Activated CD4-positive, alpha-beta T cell treated with anti-CD3 and anti-CD28 coated beads, Interleukin-2, amount 10 ng/mL, durations not matched to agents 7 days and 5 days (primary cell): ENCODE measurements around the gene MARS1. TPM values are rescaled to one million over a fixed set of nuclear protein-coding genes. Genes with fewer than 3 reads are reported as not detected.

Source experiments
- CTCF ChIA-PET: fragments of 350-600 bp; sonication (Branson Sonifier 250); formaldehyde crosslinking; loops from one replicate; lab custom pipeline; 2021; ENCODE audit warnings: antibody characterized with exemption; lab: Charles Lee
- POLR2A ChIA-PET: fragments of 350-600 bp; sonication (Branson Sonifier 250); formaldehyde crosslinking; loops from one replicate; lab custom pipeline; 2021; ENCODE audit warnings: antibody characterized with exemption; lab: Charles Lee
- DNase-seq: peaks from one replicate; pipeline ENCODE4 v3.0.0-alpha.2; 2020
- H3K27ac Mint-ChIP-seq: one replicate; pipeline ENCODE4 v1.8.0; 2021; ENCODE audit warnings: mild to moderate bottlenecking, moderate library complexity, mixed read lengths
- H3K27me3 Mint-ChIP-seq: one replicate; pipeline ENCODE4 v1.8.0; 2021; ENCODE audit warnings: mixed read lengths
- H3K36me3 Mint-ChIP-seq: one replicate; pipeline ENCODE4 v1.8.0; 2021; ENCODE audit warnings: low read depth, mixed read lengths
- H3K4me1 Mint-ChIP-seq: one replicate; pipeline ENCODE4 v1.8.0; 2021; ENCODE audit warnings: mixed read lengths
- H3K4me3 Mint-ChIP-seq: one replicate; pipeline ENCODE4 v1.8.0; 2021; ENCODE audit warnings: mild to moderate bottlenecking, moderate library complexity, mixed read lengths
- H3K9me3 Mint-ChIP-seq: one replicate; pipeline ENCODE4 v1.8.0; 2021; ENCODE audit warnings: mixed read lengths
- total RNA-seq, 2 experiments: library from RNA; stranded (reverse); gene quantifications; one replicate each; pipeline ENCODE4 v1.2.3, GENCODE V29; 2021

Gene MARS1
- total RNA-seq, 2 experiments from 2014 or later: 214 to 247 TPM

DNA sequence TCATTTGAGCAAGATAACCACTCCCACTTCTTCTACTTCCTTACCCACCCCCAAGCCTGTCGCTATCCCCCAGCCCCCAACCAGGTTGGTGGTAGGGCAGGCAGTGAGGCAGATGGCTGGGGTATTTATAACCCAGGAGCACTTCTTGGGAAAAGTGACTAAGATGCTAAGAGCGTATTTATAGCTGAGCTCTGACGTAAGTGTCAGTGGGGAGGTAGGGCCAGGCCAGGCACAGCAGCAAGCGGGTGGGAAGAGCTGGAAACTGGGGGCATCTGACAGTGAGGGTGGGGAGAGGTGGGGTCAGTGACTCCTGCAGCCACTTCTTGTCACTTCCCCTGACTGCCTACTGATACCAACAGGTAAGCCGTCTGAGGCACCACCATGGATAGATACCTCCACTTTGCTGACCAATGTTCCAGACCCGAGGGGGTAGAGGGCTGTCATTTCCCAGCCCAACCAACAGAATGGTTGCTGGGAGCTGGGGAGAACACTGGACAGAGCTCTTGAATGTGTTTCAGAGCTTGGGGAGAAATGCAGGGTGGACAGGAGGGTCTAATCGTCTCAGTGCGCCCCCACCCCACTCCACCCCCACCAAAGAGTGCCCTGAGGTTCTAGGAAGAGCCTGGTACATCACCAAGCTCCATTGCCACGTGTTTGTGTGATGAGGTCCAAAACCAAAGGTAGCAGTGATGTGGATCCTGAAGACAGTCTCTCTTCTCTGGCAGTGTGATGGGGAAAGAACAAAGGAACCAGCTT, 35.5 kb upstream of the MARS1 start:
- POLR2A ChIA-PET: no interaction called here
- no peak for DNase-seq
- CTCF ChIA-PET: interaction anchor here (0.6 to 5.0 kb wide), 31 partner anchors 9 to 328 kb away, joined by 3 to 31 read pairs (median 4); partner anchors contain the start of genes ARHGAP9, INHBC and SHMT2
- peaks cover 11% of the 10 kb centered on the region for H3K4me1 Mint-ChIP-seq
- no peak overlapping the region for H3K4me3 Mint-ChIP-seq
- H3K27me3 Mint-ChIP-seq: no peaks in the 10 kb centered on the region
- no peaks in the 10 kb centered on the region for H3K9me3 Mint-ChIP-seq
- no peak overlapping the region for H3K27ac Mint-ChIP-seq
- H3K36me3 Mint-ChIP-seq: no peaks in the 10 kb centered on the region

DNA sequence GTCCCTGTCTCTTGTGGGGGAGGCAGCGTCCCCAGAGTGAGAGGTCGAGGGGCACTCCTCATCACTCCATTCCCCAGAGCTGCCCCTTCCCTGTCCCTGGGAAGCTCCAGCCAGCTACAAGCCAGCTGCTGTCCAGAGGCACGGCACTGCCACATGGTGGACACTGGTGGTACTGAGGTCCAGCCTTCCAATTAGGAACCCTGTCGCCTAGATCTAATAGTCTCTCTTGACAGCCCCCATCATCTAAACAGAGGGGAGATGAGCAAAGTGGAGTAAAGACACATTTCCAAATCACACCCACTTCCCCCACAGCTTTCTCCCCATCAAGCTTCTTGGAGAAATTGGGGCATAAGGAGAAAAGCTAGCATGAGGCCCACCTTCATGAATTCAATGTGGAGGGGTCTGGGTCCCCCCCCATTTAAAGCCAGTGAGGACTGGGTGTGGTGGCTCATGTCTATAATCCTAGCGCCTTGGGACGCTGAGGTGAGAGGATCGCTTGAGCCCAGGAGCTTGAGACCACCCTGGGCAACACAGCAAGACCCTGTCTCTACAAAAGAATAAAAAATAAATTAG, 34.8 kb upstream of the MARS1 start:
- H3K36me3 Mint-ChIP-seq: no peaks in the 10 kb centered on the region
- no peak overlapping the region for H3K4me3 Mint-ChIP-seq
- ChIA-PET CTCF (interaction anchor here (0.6 to 5.0 kb wide), 30 partner anchors 9 to 290 kb away, joined by 3 to 31 read pairs (median 4); partner anchors contain the start of genes ARHGAP9, INHBC and SHMT2), POLR2A (no interaction called here)
- peaks cover 11% of the 10 kb centered on the region for H3K4me1 Mint-ChIP-seq
- DNase-seq: peak; percentile 59
- H3K27ac Mint-ChIP-seq: no peak overlapping the region
- no peaks in the 10 kb centered on the region for H3K9me3 Mint-ChIP-seq
- H3K27me3 Mint-ChIP-seq: no peaks in the 10 kb centered on the region

DNA sequence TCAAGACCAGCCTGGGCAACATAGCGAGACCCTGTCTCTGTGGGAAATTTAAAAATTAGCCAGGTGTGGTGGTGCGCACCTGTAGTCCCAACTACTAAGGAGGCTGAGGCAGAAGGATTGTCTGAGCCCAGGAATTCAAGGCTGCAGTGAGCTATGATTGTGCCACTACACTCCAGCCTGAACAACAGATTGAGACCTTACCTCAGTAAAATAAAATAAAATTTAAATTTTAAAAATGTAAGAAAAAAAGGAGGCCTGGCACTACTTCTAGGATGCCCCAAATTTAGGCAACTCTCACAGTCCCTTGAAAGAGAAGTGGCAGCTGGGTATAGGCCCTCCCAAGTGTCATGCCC, 33.7 kb upstream of the MARS1 start:
- ChIA-PET POLR2A (no interaction called here), CTCF (interaction anchor here (1.1 to 5.0 kb wide), 9 partner anchors 8 to 224 kb away, joined by 3 to 31 read pairs (median 12); partner anchors contain the start of genes INHBC and SHMT2)
- H3K9me3 Mint-ChIP-seq: no peaks in the 10 kb centered on the region
- no peaks in the 10 kb centered on the region for H3K36me3 Mint-ChIP-seq
- no peaks in the 10 kb centered on the region for H3K27me3 Mint-ChIP-seq
- H3K27ac Mint-ChIP-seq: no peak overlapping the region
- no peak overlapping the region for H3K4me3 Mint-ChIP-seq
- DNase-seq: no peak
- peaks cover 21% of the 10 kb centered on the region for H3K4me1 Mint-ChIP-seq

DNA sequence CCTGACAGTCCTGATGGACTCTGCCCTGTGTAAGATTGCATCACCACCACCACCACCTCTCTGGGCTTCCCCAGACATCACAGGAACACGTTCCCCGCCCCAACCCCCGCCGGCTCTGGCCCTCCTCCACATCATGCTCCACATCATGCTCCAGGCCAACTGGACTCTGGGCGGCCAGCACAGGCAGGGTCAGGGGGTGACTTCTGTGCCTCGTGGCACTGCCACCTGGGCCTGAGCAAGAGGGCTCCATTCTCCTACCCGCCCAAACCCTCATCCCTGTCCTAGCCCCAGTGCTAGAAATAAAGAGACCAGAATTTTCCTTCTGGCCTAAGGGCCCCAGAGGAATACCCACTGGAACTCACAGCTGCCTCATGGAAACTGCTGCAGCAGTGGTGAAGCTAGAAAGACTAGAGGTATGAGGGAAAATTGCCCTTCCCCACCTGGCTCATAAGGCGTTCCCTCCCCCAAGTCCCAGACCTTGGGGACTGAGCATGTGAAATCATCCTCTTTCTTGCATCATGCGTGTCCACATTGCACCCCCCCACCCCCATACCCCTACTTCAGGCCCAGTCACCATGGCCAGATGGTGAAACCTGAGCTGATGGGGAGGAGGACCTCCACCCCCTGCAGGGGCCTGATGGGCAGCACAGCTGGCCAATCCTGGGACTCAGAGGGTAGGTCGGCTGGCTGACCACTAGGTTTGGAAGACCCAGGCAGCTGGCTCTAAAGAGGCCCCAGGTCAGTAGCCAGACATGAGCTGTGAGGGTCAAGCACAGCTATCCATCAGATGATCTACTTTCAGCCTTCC, 33.1 kb upstream of the MARS1 start, which contains the start of gene INHBE:
INHBE (plus strand) TSS at position 742 of the 808 bp plus-strand sequence. CDS start 230 bp downstream, outside the sequence.
- H3K27ac Mint-ChIP-seq: peak within 1 kb of the TSS; percentile 14
- H3K4me1 Mint-ChIP-seq: peaks cover 26% of the 10 kb centered on the region
- H3K36me3 Mint-ChIP-seq: no peaks in the 10 kb centered on the region
- H3K4me3 Mint-ChIP-seq: peak within 1 kb of the TSS; percentile 35
- ChIA-PET POLR2A (interaction anchor here (0.6 kb wide), 1 partner anchor 140 kb away, joined by 11 read pairs; no protein-coding TSS in a partner anchor), CTCF (interaction anchor here (0.8 to 5.0 kb wide), 11 partner anchors 8 to 225 kb away, joined by 3 to 31 read pairs (median 10); partner anchors contain the start of genes INHBC and SHMT2)
- DNase-seq: no peak
- H3K27me3 Mint-ChIP-seq: peaks cover 1% of the 10 kb centered on the region
- H3K9me3 Mint-ChIP-seq: no peaks in the 10 kb centered on the region

DNA sequence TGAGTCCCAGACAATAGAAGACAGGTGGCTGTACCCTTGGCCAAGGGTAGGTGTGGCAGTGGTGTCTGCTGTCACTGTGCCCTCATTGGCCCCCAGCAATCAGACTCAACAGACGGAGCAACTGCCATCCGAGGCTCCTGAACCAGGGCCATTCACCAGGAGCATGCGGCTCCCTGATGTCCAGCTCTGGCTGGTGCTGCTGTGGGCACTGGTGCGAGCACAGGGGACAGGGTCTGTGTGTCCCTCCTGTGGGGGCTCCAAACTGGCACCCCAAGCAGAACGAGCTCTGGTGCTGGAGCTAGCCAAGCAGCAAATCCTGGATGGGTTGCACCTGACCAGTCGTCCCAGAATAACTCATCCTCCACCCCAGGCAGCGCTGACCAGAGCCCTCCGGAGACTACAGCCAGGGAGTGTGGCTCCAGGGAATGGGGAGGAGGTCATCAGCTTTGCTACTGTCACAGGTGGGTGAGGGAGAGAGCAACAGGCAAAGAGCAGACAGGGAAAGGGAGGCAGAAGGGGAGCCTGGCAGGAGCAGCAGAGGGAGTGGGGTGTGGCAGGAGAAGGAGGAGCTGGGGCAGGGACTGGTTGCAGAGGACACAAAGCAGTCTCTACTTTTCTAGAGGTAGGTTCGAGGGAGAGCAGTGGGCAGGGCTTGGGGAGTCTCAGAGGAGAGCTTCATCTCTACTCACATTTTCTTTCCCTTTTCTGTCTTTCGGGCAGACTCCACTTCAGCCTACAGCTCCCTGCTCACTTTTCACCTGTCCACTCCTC, 32.3 kb upstream of the MARS1 start:
- ChIA-PET POLR2A (interaction anchor here (0.6 kb wide), 1 partner anchor 140 kb away, joined by 11 read pairs; no protein-coding TSS in a partner anchor), CTCF (interaction anchor here (0.5 to 5.0 kb wide), 14 partner anchors 12 to 226 kb away, joined by 3 to 31 read pairs (median 4); partner anchors contain the start of genes B4GALNT1 and SHMT2)
- peak overlapping the region; percentile 14 for H3K27ac Mint-ChIP-seq
- H3K4me1 Mint-ChIP-seq: peaks cover 31% of the 10 kb centered on the region
- H3K36me3 Mint-ChIP-seq: no peaks in the 10 kb centered on the region
- peaks cover 6% of the 10 kb centered on the region for H3K27me3 Mint-ChIP-seq
- peak overlapping the region; percentile 35 for H3K4me3 Mint-ChIP-seq
- no peaks in the 10 kb centered on the region for H3K9me3 Mint-ChIP-seq
- DNase-seq: no peak

DNA sequence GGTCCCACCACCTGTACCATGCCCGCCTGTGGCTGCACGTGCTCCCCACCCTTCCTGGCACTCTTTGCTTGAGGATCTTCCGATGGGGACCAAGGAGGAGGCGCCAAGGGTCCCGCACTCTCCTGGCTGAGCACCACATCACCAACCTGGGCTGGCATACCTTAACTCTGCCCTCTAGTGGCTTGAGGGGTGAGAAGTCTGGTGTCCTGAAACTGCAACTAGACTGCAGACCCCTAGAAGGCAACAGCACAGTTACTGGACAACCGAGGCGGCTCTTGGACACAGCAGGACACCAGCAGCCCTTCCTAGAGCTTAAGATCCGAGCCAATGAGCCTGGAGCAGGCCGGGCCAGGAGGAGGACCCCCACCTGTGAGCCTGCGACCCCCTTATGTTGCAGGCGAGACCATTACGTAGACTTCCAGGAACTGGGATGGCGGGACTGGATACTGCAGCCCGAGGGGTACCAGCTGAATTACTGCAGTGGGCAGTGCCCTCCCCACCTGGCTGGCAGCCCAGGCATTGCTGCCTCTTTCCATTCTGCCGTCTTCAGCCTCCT, 31.6 kb upstream of the MARS1 start:
- CTCF ChIA-PET: interaction anchor here (0.6 to 5.0 kb wide), 11 partner anchors 12 to 214 kb away, joined by 3 to 31 read pairs (median 5); partner anchors contain the start of gene B4GALNT1

DNA sequence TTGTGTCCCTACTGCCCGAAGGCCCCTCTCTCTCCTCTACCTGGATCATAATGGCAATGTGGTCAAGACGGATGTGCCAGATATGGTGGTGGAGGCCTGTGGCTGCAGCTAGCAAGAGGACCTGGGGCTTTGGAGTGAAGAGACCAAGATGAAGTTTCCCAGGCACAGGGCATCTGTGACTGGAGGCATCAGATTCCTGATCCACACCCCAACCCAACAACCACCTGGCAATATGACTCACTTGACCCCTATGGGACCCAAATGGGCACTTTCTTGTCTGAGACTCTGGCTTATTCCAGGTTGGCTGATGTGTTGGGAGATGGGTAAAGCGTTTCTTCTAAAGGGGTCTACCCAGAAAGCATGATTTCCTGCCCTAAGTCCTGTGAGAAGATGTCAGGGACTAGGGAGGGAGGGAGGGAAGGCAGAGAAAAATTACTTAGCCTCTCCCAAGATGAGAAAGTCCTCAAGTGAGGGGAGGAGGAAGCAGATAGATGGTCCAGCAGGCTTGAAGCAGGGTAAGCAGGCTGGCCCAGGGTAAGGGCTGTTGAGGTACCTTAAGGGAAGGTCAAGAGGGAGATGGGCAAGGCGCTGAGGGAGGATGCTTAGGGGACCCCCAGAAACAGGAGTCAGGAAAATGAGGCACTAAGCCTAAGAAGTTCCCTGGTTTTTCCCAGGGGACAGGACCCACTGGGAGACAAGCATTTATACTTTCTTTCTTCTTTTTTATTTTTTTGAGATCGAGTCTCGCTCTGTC, 31.0 kb upstream of the MARS1 start:
- no peaks in the 10 kb centered on the region for H3K9me3 Mint-ChIP-seq
- H3K4me1 Mint-ChIP-seq: peaks cover 39% of the 10 kb centered on the region
- H3K27ac Mint-ChIP-seq: peak overlapping the region; percentile 46
- H3K27me3 Mint-ChIP-seq: peaks cover 15% of the 10 kb centered on the region
- no peak for DNase-seq
- ChIA-PET CTCF (interaction anchor here (1.5 to 5.0 kb wide), 6 partner anchors 10 to 218 kb away, joined by 6 to 31 read pairs (median 12); no protein-coding TSS in a partner anchor), POLR2A (no interaction called here)
- H3K4me3 Mint-ChIP-seq: no peak overlapping the region
- H3K36me3 Mint-ChIP-seq: no peaks in the 10 kb centered on the region

More for the DNA sequence above, 31.6 kb upstream of the MARS1 start:
- POLR2A ChIA-PET: no interaction called here
- peak overlapping the region; percentile 14 for H3K27ac Mint-ChIP-seq
- peak overlapping the region; percentile 35 for H3K4me3 Mint-ChIP-seq
- DNase-seq: peak; percentile 70
- H3K36me3 Mint-ChIP-seq: no peaks in the 10 kb centered on the region
- no peaks in the 10 kb centered on the region for H3K9me3 Mint-ChIP-seq
- peaks cover 10% of the 10 kb centered on the region for H3K27me3 Mint-ChIP-seq
- peaks cover 34% of the 10 kb centered on the region for H3K4me1 Mint-ChIP-seq

DNA sequence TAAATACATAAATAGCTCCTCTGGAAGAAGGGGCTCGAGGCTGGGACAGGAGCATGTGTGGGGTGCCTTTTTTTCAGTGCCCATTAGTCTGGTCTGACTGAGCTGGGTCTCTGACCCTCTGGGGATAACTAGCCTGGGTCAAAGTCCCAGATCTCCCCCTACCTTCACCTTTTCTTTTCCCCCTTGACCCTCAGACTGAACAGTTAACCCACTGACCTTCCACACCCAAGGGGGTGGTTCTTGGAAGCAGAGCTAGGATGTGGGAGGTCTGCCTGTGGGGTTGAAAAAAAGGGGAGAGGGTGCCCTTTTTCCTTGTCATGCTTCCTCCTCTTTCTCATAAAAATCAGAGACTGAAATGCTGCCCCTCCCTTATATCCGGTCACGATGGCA, 29.2 kb upstream of the MARS1 start:
- H3K4me1 Mint-ChIP-seq: peaks cover 52% of the 10 kb centered on the region
- DNase-seq: no peak
- ChIA-PET CTCF (interaction anchor here (0.5 to 2.9 kb wide), 59 partner anchors 8 to 1129 kb away, joined by 3 to 28 read pairs (median 4); partner anchors contain the start of genes ARHGAP9, B4GALNT1, INHBC and OS9), POLR2A (no interaction called here)
- H3K36me3 Mint-ChIP-seq: no peaks in the 10 kb centered on the region
- H3K27ac Mint-ChIP-seq: peak overlapping the region; percentile 95
- H3K27me3 Mint-ChIP-seq: peaks cover 19% of the 10 kb centered on the region
- H3K9me3 Mint-ChIP-seq: no peaks in the 10 kb centered on the region
- peak overlapping the region; percentile 89 for H3K4me3 Mint-ChIP-seq

DNA sequence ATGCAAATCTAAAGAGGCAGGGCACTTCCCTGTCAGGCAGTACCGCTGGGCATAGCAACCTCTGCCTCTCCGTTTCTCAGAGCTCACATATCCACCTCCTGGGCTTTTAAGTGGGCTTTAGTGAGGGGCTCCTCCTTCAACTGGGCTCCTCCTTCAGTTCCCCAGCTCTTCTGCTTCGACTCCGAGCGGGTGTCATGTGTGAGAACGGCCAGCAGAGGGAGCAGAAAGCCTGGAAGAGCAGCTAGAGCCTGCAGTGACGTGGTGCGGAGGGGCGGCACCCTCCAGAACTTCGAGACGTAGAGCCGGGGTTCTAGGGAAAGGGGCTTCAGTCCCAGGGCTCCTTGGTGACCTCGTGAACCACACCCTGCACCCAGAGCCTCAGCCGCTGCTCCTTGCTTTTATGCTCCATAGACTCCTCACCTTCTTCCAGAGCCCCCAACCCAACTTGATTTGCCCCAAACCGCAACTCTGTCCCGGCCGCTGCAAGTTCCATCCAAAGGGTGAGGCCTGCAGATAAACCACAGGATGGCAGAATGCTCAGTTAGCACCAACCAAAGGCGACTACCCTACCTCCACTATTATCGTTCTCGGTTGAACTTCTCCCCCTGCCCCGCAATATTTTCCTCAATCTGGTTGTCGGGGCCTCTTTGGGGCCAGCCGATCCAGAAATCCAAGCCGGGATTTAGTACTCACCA, 28.7 kb upstream of the MARS1 start:
- peak; percentile 95 for DNase-seq
- no peaks in the 10 kb centered on the region for H3K9me3 Mint-ChIP-seq
- peak overlapping the region; percentile 89 for H3K4me3 Mint-ChIP-seq
- ChIA-PET POLR2A (no interaction called here), CTCF (interaction anchor here (0.5 to 2.9 kb wide), 59 partner anchors 9 to 440 kb away, joined by 3 to 28 read pairs (median 4); partner anchors contain the start of genes ARHGAP9, B4GALNT1, INHBC and MBD6)
- peaks cover 56% of the 10 kb centered on the region for H3K4me1 Mint-ChIP-seq
- peaks cover 19% of the 10 kb centered on the region for H3K27me3 Mint-ChIP-seq
- peak overlapping the region; percentile 95 for H3K27ac Mint-ChIP-seq
- H3K36me3 Mint-ChIP-seq: no peaks in the 10 kb centered on the region

DNA sequence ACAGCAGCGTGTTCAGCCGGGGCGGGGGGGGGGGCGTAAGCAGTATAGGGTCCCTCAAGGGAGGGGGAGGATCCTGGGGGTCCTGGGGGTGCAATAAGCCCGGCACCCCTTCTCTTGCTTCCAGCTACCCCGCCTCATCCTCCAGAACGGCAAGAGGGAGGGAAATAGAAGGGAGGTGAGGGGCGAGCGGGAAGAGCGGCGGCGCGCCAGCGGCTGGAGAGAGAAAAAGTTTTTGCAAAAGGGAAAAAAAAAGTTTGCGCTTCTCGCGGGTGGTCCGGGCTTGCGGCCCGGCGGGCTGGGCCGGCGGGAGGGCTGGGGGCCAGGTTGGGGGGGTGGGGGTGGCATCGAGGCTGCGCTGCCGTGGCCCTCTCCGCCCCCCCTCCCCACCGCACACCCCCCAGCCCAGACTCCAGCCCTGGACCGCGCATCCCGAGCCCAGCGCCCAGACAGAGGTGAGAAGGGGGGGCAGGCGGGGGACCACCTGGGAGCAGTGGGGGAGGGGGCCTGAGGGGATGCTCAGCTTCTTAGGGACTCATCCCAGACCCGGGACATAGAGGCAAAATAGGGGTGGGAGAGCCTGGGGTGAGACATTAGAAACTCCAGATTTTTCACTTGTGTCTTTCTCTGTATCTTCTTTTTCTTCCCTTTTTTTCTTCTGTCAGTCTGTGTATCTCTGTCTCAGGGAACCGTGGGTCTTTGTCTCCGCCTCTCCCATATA, 28.0 kb upstream of the MARS1 start, which contains the start of gene GLI1:
GLI1 (plus strand) TSS at position 36 of the 718 bp plus-strand sequence. CDS start 3,907 bp downstream, outside the sequence.
- CTCF ChIA-PET: interaction anchor here (0.5 to 2.9 kb wide), 35 partner anchors 10 to 246 kb away, joined by 3 to 28 read pairs (median 4); partner anchors contain the start of genes ARHGAP9 and INHBC
- DNase-seq: no peak
- Mint-ChIP-seq H3K27me3 (peaks cover 19% of the 10 kb centered on the region), H3K36me3 (no peaks in the 10 kb centered on the region), H3K27ac (peak within 1 kb of the TSS; percentile 95), H3K9me3 (no peaks in the 10 kb centered on the region), H3K4me3 (peak within 1 kb of the TSS; percentile 89), H3K4me1 (peaks cover 61% of the 10 kb centered on the region)
- POLR2A ChIA-PET: no interaction called here
